ENCODE data around the gene ARHGEF3.

ARHGEF3 gene

GRCh38 chr3:56802378-56802745 lies 613 bp upstream of the ARHGEF3 start:
- peak overlapping the region; percentile 72 for H3K4me3 ChIP-seq (ENCODE audit: low read length)
- TF ChIP-seq, protein P1, sequence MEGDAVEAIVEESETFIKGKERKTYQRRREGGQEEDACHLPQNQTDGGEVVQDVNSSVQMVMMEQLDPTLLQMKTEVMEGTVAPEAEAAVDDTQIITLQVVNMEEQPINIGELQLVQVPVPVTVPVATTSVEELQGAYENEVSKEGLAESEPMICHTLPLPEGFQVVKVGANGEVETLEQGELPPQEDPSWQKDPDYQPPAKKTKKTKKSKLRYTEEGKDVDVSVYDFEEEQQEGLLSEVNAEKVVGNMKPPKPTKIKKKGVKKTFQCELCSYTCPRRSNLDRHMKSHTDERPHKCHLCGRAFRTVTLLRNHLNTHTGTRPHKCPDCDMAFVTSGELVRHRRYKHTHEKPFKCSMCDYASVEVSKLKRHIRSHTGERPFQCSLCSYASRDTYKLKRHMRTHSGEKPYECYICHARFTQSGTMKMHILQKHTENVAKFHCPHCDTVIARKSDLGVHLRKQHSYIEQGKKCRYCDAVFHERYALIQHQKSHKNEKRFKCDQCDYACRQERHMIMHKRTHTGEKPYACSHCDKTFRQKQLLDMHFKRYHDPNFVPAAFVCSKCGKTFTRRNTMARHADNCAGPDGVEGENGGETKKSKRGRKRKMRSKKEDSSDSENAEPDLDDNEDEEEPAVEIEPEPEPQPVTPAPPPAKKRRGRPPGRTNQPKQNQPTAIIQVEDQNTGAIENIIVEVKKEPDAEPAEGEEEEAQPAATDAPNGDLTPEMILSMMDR (IDR thresholded peaks at IDR 0.05; ENCODE audit: insufficient read depth, low read depth, low read length, missing control alignments): no peak
- DNase-seq (ENCODE audit: low read depth): no peak

- TF ChIP-seq, protein P1 (IDR thresholded peaks at IDR 0.05; ENCODE audit: insufficient read depth, low read depth, low read length, missing control alignments): no peak
- DNase-seq (ENCODE audit: low read depth): peak; percentile 31
These were observed 702 bp downstream of the ARHGEF3 start for GRCh38 chr3:56800832-56801661.

DNA sequence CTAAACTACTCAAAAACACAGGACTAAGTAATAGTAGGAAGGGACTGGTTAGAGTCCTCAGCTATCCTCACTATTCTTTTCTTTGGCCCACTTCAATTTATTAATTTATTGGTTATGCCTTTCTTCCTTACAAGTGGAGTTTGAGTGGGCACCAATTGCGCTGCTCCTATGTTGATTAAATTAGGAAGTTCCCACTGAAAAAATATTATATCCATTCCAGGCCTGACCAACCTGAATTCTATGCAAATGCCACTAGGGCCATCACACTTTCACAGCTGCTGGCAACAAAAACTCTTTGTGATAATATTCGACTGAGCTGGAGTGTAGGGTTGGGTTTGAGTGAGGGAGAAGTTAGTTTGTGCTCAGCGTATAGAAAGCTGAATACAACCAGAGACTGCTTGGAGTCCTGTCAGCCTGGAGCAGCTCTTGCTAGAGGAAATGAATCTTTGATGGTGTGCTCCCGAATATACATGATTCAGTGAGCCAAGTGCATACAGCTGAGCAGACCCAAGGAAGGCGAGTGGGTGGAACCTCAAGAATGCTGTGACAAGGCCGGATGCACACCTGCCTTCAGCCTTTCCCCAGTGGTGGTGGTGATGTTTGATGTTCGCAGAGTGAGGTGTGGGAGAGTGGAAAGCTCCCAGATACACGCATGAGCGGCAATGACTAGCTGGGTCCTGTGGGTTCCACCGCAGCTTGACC lies 1.5 kb downstream of the ARHGEF3 start:
- H3K4me3 ChIP-seq (ENCODE audit: low read length): peak overlapping the region; percentile 72
- TF ChIP-seq, protein P1 (IDR thresholded peaks at IDR 0.05; ENCODE audit: insufficient read depth, low read depth, low read length, missing control alignments): no peak
- peak; percentile 80 for DNase-seq (ENCODE audit: low read depth)

More at GRCh38 chr3:56800832-56801661, 702 bp downstream of the ARHGEF3 start:
- peak overlapping the region; percentile 72 for H3K4me3 ChIP-seq (ENCODE audit: low read length)

DNA sequence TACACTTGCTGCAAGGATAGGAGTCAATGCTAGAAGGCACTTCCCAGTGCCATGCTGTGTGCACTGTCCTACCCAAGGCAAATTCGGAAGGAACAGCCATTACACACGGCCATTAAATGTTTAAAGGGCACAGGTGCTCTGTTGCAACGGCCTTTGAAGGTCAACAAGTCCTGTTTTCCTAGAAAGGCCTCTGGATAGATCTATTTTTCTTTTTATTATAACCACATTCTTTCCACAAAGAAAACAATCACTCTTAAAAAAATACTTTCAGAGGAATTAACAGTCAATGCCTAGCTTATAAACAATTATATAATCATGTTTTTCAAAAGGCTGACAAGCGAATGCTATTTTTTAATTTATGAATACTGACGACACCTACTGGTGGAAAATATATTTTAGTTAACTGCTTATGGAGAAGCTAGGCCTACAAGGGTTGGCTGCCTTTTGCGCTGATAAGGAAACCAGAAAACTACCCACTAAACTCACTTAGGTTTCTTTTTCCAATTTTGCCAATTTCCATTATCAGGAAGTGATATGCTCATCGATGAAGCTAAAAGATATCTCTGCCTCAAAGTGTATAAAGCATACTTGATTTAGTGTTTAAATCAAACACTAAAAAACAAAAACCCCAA lies 2.4 kb downstream of the ARHGEF3 start:
- H3K4me3 ChIP-seq (ENCODE audit: low read length): no peak overlapping the region
- DNase-seq (ENCODE audit: low read depth): peak; percentile 76
- TF ChIP-seq, protein P1 (IDR thresholded peaks at IDR 0.05; ENCODE audit: insufficient read depth, low read depth, low read length, missing control alignments): peak; percentile 46

DNA sequence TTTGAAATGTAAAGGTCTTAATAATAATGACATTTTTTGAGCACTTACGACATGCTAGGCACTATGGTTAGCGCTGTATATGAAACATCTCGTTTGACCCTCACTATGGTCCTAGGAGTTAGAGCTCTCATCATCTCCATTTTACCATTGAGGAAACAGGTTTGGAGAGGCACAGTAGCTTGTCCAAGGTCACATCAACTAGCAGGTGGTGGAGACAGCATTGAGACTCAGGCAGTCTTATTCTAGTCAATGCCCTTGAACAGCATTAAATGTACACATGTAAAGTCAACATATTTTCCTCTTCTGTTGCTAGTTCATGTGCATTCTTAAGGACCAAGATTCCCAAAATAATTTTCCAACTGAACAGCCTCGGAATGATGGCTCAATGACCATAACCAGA lies 4.8 kb downstream of the ARHGEF3 start:
- no peak overlapping the region for H3K4me3 ChIP-seq (ENCODE audit: low read length)
- DNase-seq (ENCODE audit: low read depth): no peak
- TF ChIP-seq, protein P1 (IDR thresholded peaks at IDR 0.05; ENCODE audit: insufficient read depth, low read depth, low read length, missing control alignments): no peak

- H3K4me3 ChIP-seq (ENCODE audit: low read length): no peak overlapping the region
- TF ChIP-seq, protein P1 (IDR thresholded peaks at IDR 0.05; ENCODE audit: insufficient read depth, low read depth, low read length, missing control alignments): no peak
- no peak for DNase-seq (ENCODE audit: low read depth)
These were observed 5.5 kb downstream of the ARHGEF3 start for GRCh38 chr3:56796202-56796601.
